Endothelial cell of umbilical vein (primary cell): ENCODE results near the gene GABBR2. TPM values are rescaled to one million over a fixed set of nuclear protein-coding genes. Genes with fewer than 3 reads are reported as not detected.

ENCODE experiments used
- BruUV-seq: library from RNA; stranded (reverse); fragments of 400-500 nt; replicated peaks from 2 replicates; lab custom pipeline; 2021; lab: Mats Ljungman, UMichigan
- CTCF ChIA-PET: fragments of 300-600, 350-600 bp; sonication (Branson Sonifier 250); formaldehyde crosslinking; loops from one replicate; lab custom pipeline; 2021; ENCODE audit warnings: antibody characterized with exemption, inconsistent platforms; lab: Charles Lee
- POLR2A ChIA-PET: fragments of 300-600, 350-600 bp; sonication (Branson Sonifier 250); formaldehyde crosslinking; loops from one replicate; lab custom pipeline; 2021; ENCODE audit warnings: antibody characterized with exemption, inconsistent platforms; lab: Charles Lee
- DNase-seq: peaks from one replicate; pipeline ENCODE4 v3.0.0-alpha.2; 2011; ENCODE audit warnings: low read depth, low spot score
- FAIRE-seq: peaks from 2 replicates; lab custom pipeline; 2011; peaks lifted over from hg19 to GRCh38; lab: Jason Lieb, UNC
- H2AFZ ChIP-seq: 2 replicates; pipeline ENCODE4 v1.6.0; 2012; ENCODE audit warnings: low read depth, low read length, control low read depth, inconsistent platforms
- H3K27ac ChIP-seq: 2 replicates; pipeline ENCODE4 v1.5.1; 2011; ENCODE audit warnings: low read depth, mild to moderate bottlenecking, control low read depth, low read length, moderate library complexity; ENCODE audit not compliant: insufficient read depth
- H3K27me3 ChIP-seq, 2 experiments: 2 replicates each; pipeline versions ENCODE4 v1.6.0 to v1.6.1; 2011; ENCODE audit warnings: low read length in 2 of 2, mixed read lengths in 1 of 2; ENCODE audit not compliant: control insufficient read depth in 2 of 2, insufficient read depth in 2 of 2
- H3K36me3 ChIP-seq, 2 experiments: 2 replicates in 1 of 2; 3 replicates in 1 of 2; pipeline ENCODE4 v1.5.1; 2011; ENCODE audit warnings: low read length in 2 of 2, mild to moderate bottlenecking in 1 of 2, moderate library complexity in 1 of 2; ENCODE audit not compliant: control insufficient read depth in 2 of 2, insufficient read depth in 2 of 2; ENCODE audit errors: extremely low read depth in 1 of 2
- H3K4me1 ChIP-seq: 3 replicates; pipeline ENCODE4 v1.5.1; 2011; ENCODE audit warnings: mild to moderate bottlenecking, low read length; ENCODE audit not compliant: control insufficient read depth, insufficient read depth; ENCODE audit errors: extremely low read depth
- H3K4me2 ChIP-seq: 2 replicates; pipeline ENCODE4 v1.6.1; 2011; ENCODE audit warnings: low read length, control low read depth, mixed read lengths; ENCODE audit not compliant: insufficient read depth
- H3K4me3 ChIP-seq, 3 experiments: fragments of 200-600 bp in 1 of 3; sonication (generic), shearing (Covaris generic) in 1 of 3; replicated peaks in 1 of 3; 2 replicates each; pipeline ENCODE4 v1.5.1; 2011 to 2016; ENCODE audit warnings: control low read depth in 3 of 3, low read length in 3 of 3, mild to moderate bottlenecking in 2 of 3, inconsistent platforms in 1 of 3, low read depth in 1 of 3, moderate library complexity in 1 of 3; ENCODE audit not compliant: insufficient read depth in 1 of 3
- H3K79me2 ChIP-seq: 2 replicates; pipeline ENCODE4 v1.6.0; 2012; ENCODE audit warnings: low read length, inconsistent platforms; ENCODE audit not compliant: control insufficient read depth, insufficient read depth
- H3K9ac ChIP-seq: replicated peaks from 2 replicates; pipeline ENCODE3; 2011; ENCODE audit warnings: low read length, control low read depth; ENCODE audit not compliant: insufficient read depth; ENCODE audit errors: extremely low read depth
- H3K9me1 ChIP-seq: replicated peaks from 3 replicates; pipeline ENCODE4 v1.6.0; 2011; ENCODE audit warnings: mild to moderate bottlenecking, low read length; ENCODE audit not compliant: control insufficient read depth, insufficient read depth; ENCODE audit errors: extremely low read depth
- H3K9me3 ChIP-seq: replicated peaks from 2 replicates; pipeline ENCODE4 v1.5.1; 2012; ENCODE audit warnings: low read length, inconsistent platforms; ENCODE audit not compliant: control insufficient read depth, insufficient read depth
- H4K20me1 ChIP-seq: replicated peaks from 2 replicates; pipeline ENCODE3; 2011; ENCODE audit warnings: mild to moderate bottlenecking, low read length; ENCODE audit not compliant: control insufficient read depth, insufficient read depth; ENCODE audit errors: extremely low read depth
- CTCF ChIP-seq, 2 donors: IDR thresholded peaks; 1 replicate in 1 of 2; 2 replicates in 1 of 2; pipeline ENCODE4 v1.5.1; 2011; ENCODE audit warnings: low read length in 2 of 2, mild to moderate bottlenecking in 2 of 2, moderate library complexity in 2 of 2, control low read depth in 1 of 2, inconsistent platforms in 1 of 2, low read depth in 1 of 2; ENCODE audit not compliant: insufficient read depth in 1 of 2; ENCODE audit errors: extremely low read depth in 1 of 2
- JUN ChIP-seq: IDR thresholded peaks from 2 replicates; pipeline ENCODE4 v1.6.1; 2011; ENCODE audit warnings: borderline replicate concordance, low read depth; ENCODE audit not compliant: insufficient read length, insufficient read depth
- MAX ChIP-seq: IDR thresholded peaks from 2 replicates; pipeline ENCODE4 v1.6.1; 2011; ENCODE audit not compliant: insufficient read depth, insufficient read length
- dilution Hi-C: fragments of 300-500 bp; cut with MboI; formaldehyde crosslinking; loops from one replicate; pipeline ENCODE4 v1.15.0; 2019; ENCODE audit warnings: low sequenced_read_pairs; ENCODE audit not compliant: extremely low pct_ligation_motif_present
- intact Hi-C: fragments of 100-400 bp; cut with micrococcal nuclease; formaldehyde crosslinking; loops from one replicate; pipeline ENCODE4 v1.10.0; 2022
- polyA plus RNA-seq, 4 experiments: library from polyadenylated mRNA; depleted of rRNA in 3 of 4; stranded (reverse) in 3 of 4; unstranded in 1 of 4; fragments of >200 nt; gene quantifications; 2 replicates each; pipeline versions ENCODE4 v1.2.1 to v1.2.3, GENCODE V29; 2011 to 2012; ENCODE audit warnings: missing spikeins in 1 of 4
- total RNA-seq: library from RNA; stranded (reverse); gene quantifications from 2 replicates; pipeline ENCODE4 v1.2.3, GENCODE V29; 2021

Gene GABBR2
- total and polyA plus RNA-seq, 2 donors (not counting 3 experiments of a cell fraction or from before 2014, with no cell fraction given), result 1.1 to 9.2 TPM

GRCh38 chr9:98550206-98550820 is 158.4 kb downstream of the GABBR2 start:
- H3K27me3 ChIP-seq, result no peaks in the 10 kb centered on the region
- TF ChIP-seq JUN (peak; percentile 5), CTCF (IDR thresholded peaks at IDR 0.05; ENCODE audit: extremely low read depth in 1 of 2, insufficient read depth in 1 of 2, low read depth in 1 of 2, low read length in 2 of 2) (no peak)
- DNase-seq (no peak), FAIRE-seq (no peak)
- no peaks in the 10 kb centered on the region for H3K9me1 ChIP-seq
- ChIA-PET CTCF (no interaction called here), POLR2A (no interaction called here)
- intact Hi-C loops (no loop called here), dilution Hi-C loops (no loop called here)
- no peaks in the 10 kb centered on the region for H3K79me2 ChIP-seq
- H4K20me1 ChIP-seq, result no peaks in the 10 kb centered on the region
- no peak overlapping the region for H3K4me2 ChIP-seq
- no peaks in the 10 kb centered on the region for H3K9me3 ChIP-seq
- no TSS peak for BruUV-seq
- no peaks in the 10 kb centered on the region for H3K4me1 ChIP-seq
- no peak overlapping the region for H3K27ac ChIP-seq
- H3K9ac ChIP-seq, result no peak overlapping the region
- no peaks in the 10 kb centered on the region for H3K36me3 ChIP-seq
- no peak overlapping the region for H2AFZ ChIP-seq
- H3K4me3 ChIP-seq, result no peak overlapping the region

GRCh38 chr9:98549401-98549800 is 159.3 kb downstream of the GABBR2 start:
- H3K27ac ChIP-seq, result no peak overlapping the region
- no peak overlapping the region for H3K4me3 ChIP-seq
- no peak overlapping the region for H2AFZ ChIP-seq
- no peaks in the 10 kb centered on the region for H3K36me3 ChIP-seq
- TF ChIP-seq MAX, result no peak
- H3K27me3 ChIP-seq, result no peaks in the 10 kb centered on the region
- intact Hi-C loops (no loop called here), dilution Hi-C loops (no loop called here)
- H4K20me1 ChIP-seq, result no peaks in the 10 kb centered on the region
- H3K9me1 ChIP-seq, result no peaks in the 10 kb centered on the region
- no peaks in the 10 kb centered on the region for H3K79me2 ChIP-seq
- no peaks in the 10 kb centered on the region for H3K4me1 ChIP-seq
- no peaks in the 10 kb centered on the region for H3K9me3 ChIP-seq
- H3K9ac ChIP-seq, result no peak overlapping the region
- no TSS peak for BruUV-seq
- POLR2A ChIA-PET, result no interaction called here
- CTCF ChIA-PET, result no interaction called here
- no peak for FAIRE-seq
- H3K4me2 ChIP-seq, result no peak overlapping the region
- no peak for DNase-seq
